HG02623 (cell line): Measurements from ENCODE around the gene ALG9.

Experiments used
- ATAC-seq: cut with Tn5 transposase; IDR thresholded peaks from one replicate; pipeline ENCODE4 v1.9.1; 2021; ENCODE audit warnings: moderate library complexity; ENCODE audit not compliant: unreplicated experiment

The ALG9 gene

GRCh38 chr11:111736621-111737443, 134.5 kb downstream of the ALG9 start:
- ATAC-seq, result no peak
